ENCODE results near the gene FBXO28.
A peak's percentile ranks its signal among the peaks of the same experiment; 100 is the strongest.

FBXO28 gene

DNA sequence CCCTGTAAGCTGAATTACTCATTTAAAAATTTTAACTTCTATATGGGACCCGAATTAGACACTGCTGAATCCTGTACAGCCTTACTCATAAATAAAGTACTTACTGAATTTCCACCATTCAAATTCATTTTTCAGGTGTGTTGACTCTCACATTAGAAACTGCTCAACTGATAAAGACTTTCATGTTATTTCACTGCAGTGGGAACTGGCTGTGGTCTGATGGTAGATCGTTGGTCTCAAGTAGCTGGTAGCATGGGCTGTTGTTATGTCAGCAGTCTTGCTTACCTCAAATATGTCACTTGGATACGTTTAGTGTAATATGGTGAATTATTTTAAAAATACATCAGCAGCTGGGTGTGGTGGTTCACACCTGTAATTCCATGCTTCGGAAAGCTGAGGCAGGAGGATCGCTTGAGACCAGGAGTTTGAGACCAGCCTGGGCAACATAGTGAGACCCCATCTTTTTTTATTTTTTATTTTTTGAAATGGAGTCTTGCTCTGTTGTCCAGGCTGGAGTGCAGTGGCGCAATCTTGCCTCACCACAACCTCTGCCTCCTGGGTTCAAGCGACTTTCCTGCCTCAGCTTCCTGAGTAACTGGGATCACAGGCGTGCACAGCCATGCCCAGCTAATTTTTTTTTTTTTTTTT, 79.5 kb downstream of the FBXO28 start:
- H3K9ac ChIP-seq (ENCODE audit: low read length), result no peak overlapping the region
- no peak overlapping the region for H3K18ac ChIP-seq (ENCODE audit: low read depth in 1 of 2, low read length in 2 of 2)
- H3K4me2 ChIP-seq (ENCODE audit: low read length, poor library complexity, severe bottlenecking), result no peak overlapping the region
- 96% methylated on average over 6 of the region's 8 CpGs for WGBS
- no peak overlapping the region for H3K14ac ChIP-seq (ENCODE audit: low read length in 2 of 2)
- H2AK5ac ChIP-seq (ENCODE audit: low read length, severe bottlenecking), result no peak overlapping the region
- H3K27me3 ChIP-seq (ENCODE audit: control insufficient read depth in 1 of 2, insufficient read depth in 1 of 2, low read length in 2 of 2), result no peaks in the 10 kb centered on the region
- no peak overlapping the region for H2BK120ac ChIP-seq (ENCODE audit: low read depth, low read length)
- no peak overlapping the region for H2BK12ac ChIP-seq (ENCODE audit: low read length in 2 of 2)
- no peak overlapping the region for H2AFZ ChIP-seq (ENCODE audit: low read depth, low read length)
- no peak overlapping the region for H3K23ac ChIP-seq (ENCODE audit: low read length in 2 of 2)
- H3K79me1 ChIP-seq (replicated peaks; ENCODE audit: low read length, poor library complexity, severe bottlenecking), result peaks cover 7% of the 10 kb centered on the region
- no peaks in the 10 kb centered on the region for H3K9me3 ChIP-seq (ENCODE audit: control insufficient read depth, low read length)
- no peak overlapping the region for H3K4me3 ChIP-seq (ENCODE audit: insufficient read depth in 1 of 2, low read depth in 1 of 2, low read length in 2 of 2)
- H3K4ac ChIP-seq (ENCODE audit: low read depth in 1 of 2, low read length in 2 of 2), result no peak overlapping the region
- no peak overlapping the region for H2BK5ac ChIP-seq (ENCODE audit: low read depth, low read length, poor library complexity, severe bottlenecking)
- peaks cover 22 to 43% of the 10 kb centered on the region in 2 experiments for H3K36me3 ChIP-seq (ENCODE audit: control insufficient read depth in 1 of 2, insufficient read depth in 2 of 2, low read depth in 1 of 2, low read length in 2 of 2)
- H4K91ac ChIP-seq (ENCODE audit: low read length), result no peak overlapping the region
- no peak overlapping the region for H3K27ac ChIP-seq (ENCODE audit: low read length, poor library complexity, severe bottlenecking)
- no peak overlapping the region for H4K8ac ChIP-seq (ENCODE audit: low read length)
- no peak overlapping the region for H2BK15ac ChIP-seq (ENCODE audit: low read depth, poor library complexity, severe bottlenecking)
- no peaks in the 10 kb centered on the region for H3K4me1 ChIP-seq (ENCODE audit: control insufficient read depth, insufficient read depth, low read depth, low read length)
- no peak for DNase-seq

DNA sequence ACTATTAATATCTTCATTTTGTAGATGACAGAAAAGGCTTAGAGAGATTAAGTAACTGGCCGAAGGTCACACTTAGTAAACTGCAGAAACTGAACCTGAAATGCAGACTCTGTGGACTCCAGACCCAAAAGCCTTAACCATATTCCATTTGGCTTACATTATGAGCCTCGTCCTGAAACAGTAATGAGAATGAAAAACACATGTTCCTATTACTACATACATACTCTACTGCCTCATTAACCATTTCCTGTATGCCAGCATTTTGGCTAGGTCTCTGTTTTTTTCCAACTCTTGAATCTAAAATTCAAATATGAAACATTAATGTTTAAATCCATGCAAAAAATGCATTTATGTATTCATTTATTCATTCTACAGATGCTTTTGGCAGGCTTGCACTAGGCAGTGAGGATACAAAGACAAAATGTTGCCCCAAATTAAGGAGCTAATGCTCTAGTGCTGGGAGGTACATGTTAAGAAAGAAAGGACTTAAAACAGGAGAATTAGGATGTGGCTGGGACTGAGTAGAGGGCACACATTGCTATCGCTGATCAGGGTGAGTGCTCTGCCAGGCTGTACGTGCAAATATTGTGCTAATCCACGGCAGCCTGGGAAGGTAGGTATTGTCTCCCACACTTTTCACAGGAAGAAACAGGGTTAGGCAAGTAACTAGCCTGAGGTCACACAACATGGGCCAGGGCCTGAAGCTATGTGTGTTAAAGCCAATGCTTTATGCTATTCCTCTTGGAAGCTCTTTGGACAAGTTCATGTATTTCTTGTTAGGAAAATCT, 83.1 kb downstream of the FBXO28 start:
- Histone ChIP-seq H3K4me3 (ENCODE audit: insufficient read depth in 1 of 2, low read depth in 1 of 2, low read length in 2 of 2) (no peak overlapping the region), H4K8ac (ENCODE audit: low read length) (no peak overlapping the region), H3K4ac (ENCODE audit: low read depth in 1 of 2, low read length in 2 of 2) (no peak overlapping the region), H2BK5ac (ENCODE audit: low read depth, low read length, poor library complexity, severe bottlenecking) (no peak overlapping the region), H3K18ac (ENCODE audit: low read depth in 1 of 2, low read length in 2 of 2) (no peak overlapping the region), H3K79me1 (replicated peaks; ENCODE audit: low read length, poor library complexity, severe bottlenecking) (peaks cover 7% of the 10 kb centered on the region), H2AFZ (ENCODE audit: low read depth, low read length) (no peak overlapping the region), H2AK5ac (ENCODE audit: low read length, severe bottlenecking) (no peak overlapping the region), H2BK120ac (ENCODE audit: low read depth, low read length) (no peak overlapping the region), H3K14ac (ENCODE audit: low read length in 2 of 2) (no peak overlapping the region), H3K4me2 (ENCODE audit: low read length, poor library complexity, severe bottlenecking) (no peak overlapping the region), H2BK15ac (ENCODE audit: low read depth, poor library complexity, severe bottlenecking) (no peak overlapping the region), H2BK12ac (ENCODE audit: low read length in 2 of 2) (no peak overlapping the region), H3K27me3 (ENCODE audit: control insufficient read depth in 1 of 2, insufficient read depth in 1 of 2, low read length in 2 of 2) (no peaks in the 10 kb centered on the region), H3K4me1 (ENCODE audit: control insufficient read depth, insufficient read depth, low read depth, low read length) (peaks cover 6% of the 10 kb centered on the region), H3K27ac (ENCODE audit: low read length, poor library complexity, severe bottlenecking) (no peak overlapping the region), H3K9ac (ENCODE audit: low read length) (peak overlapping the region; percentile 5), H3K36me3 (ENCODE audit: control insufficient read depth in 1 of 2, insufficient read depth in 2 of 2, low read depth in 1 of 2, low read length in 2 of 2) (peaks cover 19 to 29% of the 10 kb centered on the region in 2 experiments), H3K9me3 (ENCODE audit: control insufficient read depth, low read length) (no peaks in the 10 kb centered on the region), H3K23ac (ENCODE audit: low read length in 2 of 2) (no peak overlapping the region), H4K91ac (ENCODE audit: low read length) (no peak overlapping the region)
- no peak for DNase-seq
- 89% methylated on average over 5 of the region's 5 CpGs for whole genome bisulfite sequencing

DNA sequence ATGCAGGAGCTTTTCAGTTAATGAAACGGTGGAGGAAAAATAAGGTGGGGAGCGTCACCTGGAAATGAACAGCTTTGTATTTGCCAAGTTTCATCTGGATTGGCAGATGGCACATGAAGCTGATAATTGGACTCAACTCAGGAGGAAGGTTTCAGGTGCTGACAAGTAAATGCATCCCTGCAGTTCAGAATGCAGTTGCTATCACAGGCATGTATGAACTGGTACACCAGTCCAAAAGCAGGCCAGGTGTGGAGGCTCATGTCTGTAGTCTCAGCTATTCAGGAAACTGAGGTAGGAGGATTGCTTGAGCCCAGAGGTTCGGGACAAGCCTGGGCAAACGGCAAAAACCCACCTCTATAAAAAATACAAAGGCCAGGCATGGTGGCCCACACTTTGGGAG, 84.7 kb downstream of the FBXO28 start:
- Histone ChIP-seq H3K9me3 (ENCODE audit: control insufficient read depth, low read length) (no peaks in the 10 kb centered on the region), H2BK12ac (ENCODE audit: low read length in 2 of 2) (no peak overlapping the region), H4K8ac (ENCODE audit: low read length) (no peak overlapping the region), H3K4ac (ENCODE audit: low read depth in 1 of 2, low read length in 2 of 2) (no peak overlapping the region), H2BK120ac (ENCODE audit: low read depth, low read length) (no peak overlapping the region), H3K36me3 (ENCODE audit: control insufficient read depth in 1 of 2, insufficient read depth in 2 of 2, low read depth in 1 of 2, low read length in 2 of 2) (peaks cover 13 to 14% of the 10 kb centered on the region in 2 experiments), H3K14ac (ENCODE audit: low read length in 2 of 2) (no peak overlapping the region), H3K23ac (ENCODE audit: low read length in 2 of 2) (no peak overlapping the region), H3K4me2 (ENCODE audit: low read length, poor library complexity, severe bottlenecking) (no peak overlapping the region), H4K91ac (ENCODE audit: low read length) (no peak overlapping the region), H3K79me1 (replicated peaks; ENCODE audit: low read length, poor library complexity, severe bottlenecking) (peaks cover 5% of the 10 kb centered on the region), H2AFZ (ENCODE audit: low read depth, low read length) (no peak overlapping the region), H3K18ac (ENCODE audit: low read depth in 1 of 2, low read length in 2 of 2) (no peak overlapping the region), H2BK5ac (ENCODE audit: low read depth, low read length, poor library complexity, severe bottlenecking) (no peak overlapping the region), H3K9ac (ENCODE audit: low read length) (no peak overlapping the region), H3K27ac (ENCODE audit: low read length, poor library complexity, severe bottlenecking) (no peak overlapping the region), H3K4me1 (ENCODE audit: control insufficient read depth, insufficient read depth, low read depth, low read length) (peaks cover 11% of the 10 kb centered on the region), H2BK15ac (ENCODE audit: low read depth, poor library complexity, severe bottlenecking) (no peak overlapping the region), H3K4me3 (ENCODE audit: insufficient read depth in 1 of 2, low read depth in 1 of 2, low read length in 2 of 2) (no peak overlapping the region), H2AK5ac (ENCODE audit: low read length, severe bottlenecking) (no peak overlapping the region), H3K27me3 (ENCODE audit: control insufficient read depth in 1 of 2, insufficient read depth in 1 of 2, low read length in 2 of 2) (no peaks in the 10 kb centered on the region)
- 87% methylated on average over 4 of the region's 4 CpGs for WGBS
- DNase-seq, result no peak

DNA sequence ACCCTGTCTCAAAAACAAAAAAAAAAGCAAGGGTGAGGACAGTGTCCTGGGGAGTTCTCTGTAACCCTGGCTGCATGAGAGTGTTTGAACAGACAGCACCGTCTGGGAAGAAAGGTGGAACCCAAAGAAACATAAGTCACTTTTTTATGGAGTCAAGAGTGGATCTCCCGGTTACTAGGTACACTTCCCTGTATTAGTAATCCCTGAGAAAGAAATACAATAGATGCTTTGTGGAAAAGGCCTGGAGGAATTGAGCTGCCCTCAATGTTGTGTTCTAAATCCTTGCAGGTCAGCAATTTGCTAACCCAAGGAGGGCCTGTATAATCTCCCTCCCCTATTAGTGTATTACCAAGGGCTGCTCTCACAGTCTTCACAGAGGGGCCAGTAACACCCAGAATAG, 85.8 kb downstream of the FBXO28 start:
- Histone ChIP-seq H3K9me3 (ENCODE audit: control insufficient read depth, low read length) (no peaks in the 10 kb centered on the region), H2BK120ac (ENCODE audit: low read depth, low read length) (no peak overlapping the region), H3K14ac (ENCODE audit: low read length in 2 of 2) (no peak overlapping the region), H3K4me2 (ENCODE audit: low read length, poor library complexity, severe bottlenecking) (no peak overlapping the region), H3K9ac (ENCODE audit: low read length) (no peak overlapping the region), H3K27ac (ENCODE audit: low read length, poor library complexity, severe bottlenecking) (no peak overlapping the region), H3K4ac (ENCODE audit: low read depth in 1 of 2, low read length in 2 of 2) (no peak overlapping the region), H4K91ac (ENCODE audit: low read length) (no peak overlapping the region), H2AFZ (ENCODE audit: low read depth, low read length) (no peak overlapping the region), H3K36me3 (ENCODE audit: control insufficient read depth in 1 of 2, insufficient read depth in 2 of 2, low read depth in 1 of 2, low read length in 2 of 2) (peaks cover 4 to 7% of the 10 kb centered on the region in 2 experiments), H2BK12ac (ENCODE audit: low read length in 2 of 2) (no peak overlapping the region), H3K23ac (ENCODE audit: low read length in 2 of 2) (no peak overlapping the region), H3K4me1 (ENCODE audit: control insufficient read depth, insufficient read depth, low read depth, low read length) (peaks cover 18% of the 10 kb centered on the region), H3K18ac (ENCODE audit: low read depth in 1 of 2, low read length in 2 of 2) (no peak overlapping the region), H2BK15ac (ENCODE audit: low read depth, poor library complexity, severe bottlenecking) (no peak overlapping the region), H3K4me3 (ENCODE audit: insufficient read depth in 1 of 2, low read depth in 1 of 2, low read length in 2 of 2) (no peak overlapping the region), H2BK5ac (ENCODE audit: low read depth, low read length, poor library complexity, severe bottlenecking) (no peak overlapping the region), H2AK5ac (ENCODE audit: low read length, severe bottlenecking) (no peak overlapping the region), H3K27me3 (ENCODE audit: control insufficient read depth in 1 of 2, insufficient read depth in 1 of 2, low read length in 2 of 2) (no peaks in the 10 kb centered on the region), H4K8ac (ENCODE audit: low read length) (no peak overlapping the region), H3K79me1 (replicated peaks; ENCODE audit: low read length, poor library complexity, severe bottlenecking) (peaks cover 2% of the 10 kb centered on the region)
- DNase-seq, result no peak
- WGBS, result 93% methylated on average over 1 of the region's 2 CpGs
